T-helper 22 cell (primary cell): Measurements from ENCODE around the gene CYLD.

Experiments
- DNase-seq: peaks from one replicate; pipeline ENCODE4 v3.0.0-alpha.2; 2020; ENCODE audit warnings: low read depth

Gene CYLD

DNA sequence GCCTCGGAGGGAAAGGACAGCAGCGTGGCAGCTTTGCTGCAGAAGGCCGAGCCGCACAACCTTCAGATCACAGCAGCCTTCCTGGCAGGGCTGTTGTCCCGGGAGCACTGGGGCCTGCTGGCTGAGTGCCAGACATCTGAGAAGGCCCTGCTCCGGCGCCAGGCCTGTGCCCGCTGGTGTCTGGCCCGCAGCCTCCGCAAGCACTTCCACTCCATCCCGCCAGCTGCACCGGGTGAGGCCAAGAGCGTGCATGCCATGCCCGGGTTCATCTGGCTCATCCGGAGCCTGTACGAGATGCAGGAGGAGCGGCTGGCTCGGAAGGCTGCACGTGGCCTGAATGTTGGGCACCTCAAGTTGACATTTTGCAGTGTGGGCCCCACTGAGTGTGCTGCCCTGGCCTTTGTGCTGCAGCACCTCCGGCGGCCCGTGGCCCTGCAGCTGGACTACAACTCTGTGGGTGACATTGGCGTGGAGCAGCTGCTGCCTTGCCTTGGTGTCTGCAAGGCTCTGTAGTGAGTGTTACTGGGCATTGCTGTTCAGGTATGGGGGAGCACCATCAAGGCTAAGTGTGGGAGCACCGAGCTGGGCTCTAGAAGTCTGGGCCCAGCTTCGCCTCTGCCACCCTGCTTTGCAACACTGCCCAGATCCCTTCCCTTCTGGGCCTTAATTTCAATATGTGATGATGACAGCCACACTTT is 29.9 kb upstream of the CYLD start:
- no peak for DNase-seq

DNA sequence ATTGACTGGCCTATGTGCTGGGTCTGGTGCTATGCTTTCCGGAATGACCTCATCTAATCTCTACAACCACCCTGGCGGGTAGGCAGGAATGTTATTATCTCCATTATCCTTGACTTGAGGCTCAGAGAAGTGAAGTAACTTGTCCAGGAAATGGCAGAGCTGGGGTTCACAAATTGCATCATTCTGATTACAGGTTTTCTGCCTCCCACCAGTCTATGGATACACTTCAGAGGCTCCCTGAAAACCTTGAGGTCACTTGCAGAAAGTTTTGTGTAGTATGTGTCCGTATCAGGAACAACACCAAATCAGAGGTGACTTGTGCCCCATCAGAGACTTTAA is 29.4 kb upstream of the CYLD start:
- no peak for DNase-seq

DNA sequence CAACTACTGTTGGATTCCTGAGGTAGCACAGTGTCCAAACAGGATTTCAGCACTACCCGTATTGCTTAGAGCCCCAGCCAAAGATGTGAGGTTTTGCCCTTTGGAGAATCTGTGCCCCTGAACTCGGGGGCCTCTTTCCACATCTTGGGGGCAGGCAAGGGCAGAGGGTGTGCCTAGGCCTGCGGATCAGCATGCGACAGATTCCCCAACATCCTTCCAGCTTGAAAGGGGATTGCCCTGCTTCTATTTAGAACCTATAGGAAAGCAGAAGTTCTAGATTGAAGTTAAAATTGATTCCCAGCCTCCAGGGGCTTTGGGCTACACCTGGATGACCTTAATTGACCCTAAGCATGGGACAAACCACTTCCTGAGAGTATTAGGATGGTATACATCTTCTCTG is 28.9 kb upstream of the CYLD start:
- DNase-seq: no peak

DNA sequence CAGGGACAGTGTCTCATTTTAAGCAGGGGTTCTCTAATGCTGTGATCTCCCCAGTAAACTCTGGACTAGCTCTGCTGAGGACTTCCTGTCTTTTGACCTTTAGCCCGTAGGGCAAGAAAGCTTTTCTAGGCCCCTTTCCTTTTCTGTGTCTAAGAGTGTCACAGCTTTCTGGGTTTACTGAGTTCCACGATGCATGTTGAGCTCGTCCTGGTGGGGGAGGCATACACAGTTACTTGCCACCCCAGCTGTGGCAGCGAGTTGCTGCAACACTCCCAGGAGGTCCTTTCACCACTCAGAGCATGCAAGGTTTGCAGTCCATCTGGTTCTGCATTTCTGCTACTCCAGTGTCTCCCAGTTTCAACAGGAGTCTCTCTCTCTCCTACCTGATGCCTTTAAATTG is 24.8 kb upstream of the CYLD start:
- DNase-seq: no peak

DNA sequence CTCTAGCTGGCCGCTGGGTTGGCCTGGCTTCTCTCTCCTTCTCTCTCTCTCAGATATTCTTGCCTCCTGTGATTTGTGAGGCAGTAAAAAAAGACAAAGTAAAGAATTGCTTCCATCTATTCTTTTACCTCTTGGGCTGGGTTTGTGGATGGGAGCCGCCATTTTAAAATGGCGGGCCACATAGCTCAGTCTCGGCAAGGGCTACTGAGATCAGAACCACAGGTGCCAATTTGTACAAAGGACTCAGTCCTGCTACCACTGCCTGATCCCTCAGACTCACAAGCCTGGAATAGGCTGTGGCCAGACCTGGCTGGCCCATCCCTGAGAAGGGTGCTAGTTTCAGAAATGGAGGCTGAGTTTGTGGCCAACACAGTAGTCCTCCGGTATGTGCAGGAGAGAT is 24.4 kb upstream of the CYLD start:
- DNase-seq: no peak

DNA sequence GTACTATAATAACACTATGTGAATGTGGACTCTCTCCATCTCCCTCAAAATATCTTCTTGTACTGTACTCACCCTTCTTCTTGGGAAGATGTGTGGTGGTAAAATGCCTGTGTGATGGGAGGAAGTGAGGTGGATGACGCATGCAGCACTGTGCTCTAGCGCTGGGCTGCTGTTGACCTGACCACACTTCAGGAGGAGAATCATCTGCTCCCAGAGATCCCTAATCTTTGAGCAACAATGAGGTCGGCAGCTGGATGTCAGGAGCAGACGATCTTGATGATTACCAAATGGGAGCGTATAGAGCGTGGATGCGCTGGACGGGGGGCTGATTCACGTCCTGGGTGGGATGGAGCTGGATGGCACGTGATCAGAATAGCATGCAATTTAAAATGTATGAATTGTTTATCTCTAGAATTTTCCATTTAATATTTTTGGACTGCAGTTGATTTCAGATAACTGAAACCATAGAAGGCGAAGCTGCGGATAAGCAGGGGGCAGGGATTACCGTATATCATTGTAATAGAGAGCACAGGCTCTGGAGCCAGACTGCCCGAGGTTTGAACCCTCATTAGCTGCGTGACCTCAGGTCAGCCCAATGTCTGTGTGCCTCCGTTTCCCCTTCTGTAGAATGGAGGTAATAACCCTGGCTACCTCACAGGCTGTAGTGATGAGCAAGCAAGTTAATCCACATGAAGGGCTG is 23.7 kb upstream of the CYLD start:
- DNase-seq: no peak

DNA sequence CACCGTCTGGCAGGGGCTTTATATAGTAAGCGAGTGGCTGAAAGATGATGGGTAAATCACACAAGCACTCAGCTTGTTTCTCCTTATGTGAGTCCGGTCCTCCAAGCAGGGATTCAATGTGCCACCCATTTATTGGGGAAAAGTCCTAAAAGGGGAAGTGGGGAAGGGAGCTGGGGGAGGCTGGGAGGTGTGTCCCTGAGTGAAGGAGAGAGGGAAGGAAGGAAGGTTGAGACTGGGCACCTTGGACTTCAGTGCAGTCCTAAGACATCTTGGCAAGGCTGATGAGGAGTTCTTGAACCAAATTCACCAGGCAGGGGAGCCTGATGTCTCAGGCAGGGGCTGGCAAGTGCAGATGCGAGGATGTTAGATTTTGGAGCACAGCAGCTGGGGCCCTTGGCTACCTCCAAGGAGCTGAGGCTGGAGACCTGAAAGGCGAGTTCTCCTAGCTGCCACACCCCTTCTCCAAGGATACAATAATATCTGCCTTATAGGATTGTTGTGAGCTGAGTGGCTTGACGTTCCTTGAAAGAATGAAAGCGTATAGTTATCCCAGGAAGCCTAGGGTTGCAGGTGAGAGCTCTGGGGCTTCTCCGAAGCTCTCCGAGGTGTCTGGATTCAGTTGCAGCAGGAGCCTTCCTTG is 23.0 kb upstream of the CYLD start:
- DNase-seq: no peak

DNA sequence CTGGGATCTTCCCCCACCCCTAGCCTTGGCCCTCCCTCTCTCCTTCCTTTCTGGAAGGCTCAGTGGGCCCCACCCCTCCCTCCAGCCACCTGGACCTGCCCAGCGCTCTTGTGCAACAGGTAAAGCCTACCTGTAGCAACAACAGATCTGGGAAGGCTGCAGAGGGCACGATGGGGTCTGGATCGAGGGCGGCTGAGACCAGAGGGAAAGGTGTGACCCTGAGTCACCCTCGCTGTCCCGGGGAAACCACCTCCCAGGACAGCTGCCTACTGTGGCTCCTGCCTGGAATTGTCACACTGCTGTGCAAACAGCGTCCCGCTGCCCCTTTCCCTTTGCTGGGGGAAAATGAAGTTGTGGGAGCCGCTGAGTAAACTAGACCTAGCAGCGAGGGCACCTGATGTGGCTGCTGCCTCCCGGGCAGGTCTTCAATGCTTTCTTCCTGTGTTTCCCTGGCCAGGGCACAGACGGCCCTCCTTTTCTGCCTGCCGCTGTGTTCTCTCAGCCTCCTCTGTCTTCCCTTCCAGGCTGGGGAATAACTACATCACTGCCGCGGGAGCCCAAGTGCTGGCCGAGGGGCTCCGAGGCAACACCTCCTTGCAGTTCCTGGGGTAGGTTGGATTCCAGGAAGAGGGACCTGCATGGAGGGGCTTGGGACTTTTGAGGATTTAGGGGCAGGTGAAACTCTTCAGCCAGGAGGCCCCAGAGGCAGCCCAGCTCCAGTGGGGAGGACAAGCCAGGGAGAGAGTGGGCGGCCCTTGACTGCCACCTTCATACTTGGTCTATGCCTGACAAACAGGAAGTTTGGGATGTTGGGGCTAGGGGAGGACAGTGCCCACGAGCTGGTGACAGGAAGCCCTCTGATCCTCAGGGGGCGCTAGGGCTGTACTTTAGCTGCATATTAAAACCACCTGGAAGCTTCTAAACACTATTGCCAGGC is 22.2 kb upstream of the CYLD start:
- no peak for DNase-seq

DNA sequence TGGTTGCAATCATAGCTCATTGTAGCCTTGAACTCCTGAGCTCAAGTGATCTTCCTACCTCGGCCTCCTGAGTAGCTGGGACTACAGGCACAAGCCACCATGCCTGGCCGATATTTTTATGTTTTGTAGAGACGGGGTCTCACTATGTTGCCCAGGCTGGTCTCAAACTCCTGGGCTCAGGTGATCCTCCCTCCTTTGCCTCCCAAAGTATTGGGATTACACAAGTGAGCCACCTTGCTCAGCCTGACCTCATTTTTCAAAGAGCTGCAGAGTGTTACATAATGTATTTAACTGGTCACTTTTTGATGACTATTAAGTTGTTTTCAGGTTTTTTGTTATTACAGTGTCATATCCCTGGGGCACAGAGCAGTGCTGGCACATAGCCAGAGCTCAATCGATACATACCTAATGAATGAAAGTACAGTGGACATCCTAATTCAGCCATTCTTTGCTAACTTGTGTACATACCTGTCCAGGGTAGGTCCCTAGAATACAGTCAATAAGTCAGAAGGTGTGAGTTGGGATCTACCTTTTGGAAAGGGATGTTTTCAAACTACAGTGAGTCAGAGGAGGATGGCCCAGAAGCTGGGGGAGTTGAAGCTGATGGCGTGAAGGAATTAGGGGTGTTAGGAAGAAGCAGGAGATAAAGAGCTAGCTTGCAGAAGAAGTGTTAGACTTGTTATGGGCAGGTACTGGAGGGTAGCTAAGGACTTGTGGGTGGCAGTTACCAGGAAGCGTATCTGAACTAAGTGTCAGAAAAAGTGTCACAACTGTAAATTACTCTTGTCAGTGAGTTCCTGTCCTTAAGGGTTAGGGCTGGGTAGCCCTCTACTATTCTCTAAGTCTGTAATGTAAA is 20.1 kb upstream of the CYLD start:
- no peak for DNase-seq

DNA sequence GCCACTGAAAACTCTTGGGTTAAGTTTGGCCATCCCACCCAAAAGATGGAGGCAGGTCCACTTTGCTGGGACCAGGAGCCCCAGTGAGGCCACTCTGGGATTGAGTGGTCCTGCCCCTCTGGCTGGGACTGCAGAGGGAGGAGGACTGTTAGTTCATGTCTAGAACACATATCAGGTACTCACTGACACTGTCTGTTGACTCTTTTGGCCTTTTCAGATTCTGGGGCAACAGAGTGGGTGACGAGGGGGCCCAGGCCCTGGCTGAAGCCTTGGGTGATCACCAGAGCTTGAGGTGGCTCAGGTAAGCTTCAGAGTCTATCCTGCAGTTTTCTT is 19.5 kb upstream of the CYLD start:
- no peak for DNase-seq

DNA sequence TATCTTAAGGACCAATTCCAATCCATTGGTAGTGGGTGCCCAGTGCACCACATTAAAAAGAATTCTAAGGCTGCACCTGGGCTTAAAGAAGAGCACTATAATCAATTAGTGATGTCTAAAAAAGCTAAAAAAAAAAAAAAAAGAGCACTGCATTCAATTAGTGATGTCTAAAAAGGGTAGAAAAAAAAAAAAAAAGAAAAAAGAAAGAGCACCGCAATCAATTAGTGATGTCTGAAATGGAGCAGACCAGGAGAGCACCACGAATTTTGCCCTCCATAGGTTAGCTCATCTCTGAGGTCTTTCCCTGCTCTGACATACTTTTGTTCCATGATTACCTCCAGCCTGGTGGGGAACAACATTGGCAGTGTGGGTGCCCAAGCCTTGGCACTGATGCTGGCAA is 18.9 kb upstream of the CYLD start:
- DNase-seq: no peak

DNA sequence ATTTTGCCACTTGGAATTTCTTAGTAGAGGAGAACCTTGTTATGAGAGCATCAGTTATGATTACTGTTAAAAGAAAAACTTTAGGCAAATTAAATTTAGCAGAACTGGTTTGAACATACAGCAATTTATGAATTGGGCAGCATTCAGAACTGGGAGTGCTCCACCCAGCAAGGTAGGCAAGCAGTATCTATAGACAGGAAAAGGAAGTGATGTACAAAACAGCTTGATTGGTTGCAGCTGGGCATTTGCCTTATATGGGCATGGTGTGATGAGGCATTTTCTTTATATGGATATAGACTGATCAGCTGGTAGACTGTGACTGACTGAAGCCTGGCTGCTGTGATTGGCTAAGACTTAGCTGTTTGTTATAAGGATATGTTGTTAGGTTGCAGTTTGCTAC is 17.6 kb upstream of the CYLD start:
- DNase-seq: no peak

DNA sequence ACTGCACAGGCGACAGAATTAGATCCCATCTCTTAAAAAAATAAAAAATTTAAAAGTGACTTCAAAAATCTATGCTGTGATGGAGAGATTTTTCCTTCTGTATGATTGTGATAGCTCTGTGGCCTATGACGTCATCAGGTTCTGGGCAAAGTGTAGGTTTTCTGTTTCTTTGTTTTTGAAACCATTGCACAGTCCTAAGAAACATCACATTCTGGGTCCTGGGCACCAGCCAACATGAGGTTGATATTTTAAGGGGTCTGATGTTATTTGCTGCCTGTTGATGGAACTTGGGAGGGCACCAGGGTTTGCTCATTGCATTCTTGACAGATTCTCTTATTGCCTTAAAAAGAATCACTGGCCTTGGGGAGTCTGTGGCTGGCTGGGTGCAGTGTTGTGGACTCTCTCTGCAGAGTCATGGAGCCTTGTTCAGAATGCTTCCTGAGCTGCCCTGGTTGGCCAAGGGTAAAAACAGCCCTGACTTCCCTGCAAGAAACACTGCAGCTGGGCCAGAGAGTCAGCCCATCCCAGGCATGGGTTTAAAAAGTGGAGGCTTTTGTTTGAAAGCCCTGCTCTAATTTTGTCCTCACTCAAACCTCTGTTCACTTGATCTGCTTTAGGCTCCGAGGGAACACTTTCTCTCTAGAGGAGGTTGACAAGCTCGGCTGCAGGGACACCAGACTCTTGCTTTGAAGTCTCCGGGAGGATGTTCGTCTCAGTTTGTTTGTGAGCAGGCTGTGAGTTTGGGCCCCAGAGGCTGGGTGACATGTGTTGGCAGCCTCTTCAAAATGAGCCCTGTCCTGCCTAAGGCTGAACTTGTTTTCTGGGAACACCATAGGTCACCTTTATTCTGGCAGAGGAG is 10.5 kb upstream of the CYLD start:
- DNase-seq: no peak

DNA sequence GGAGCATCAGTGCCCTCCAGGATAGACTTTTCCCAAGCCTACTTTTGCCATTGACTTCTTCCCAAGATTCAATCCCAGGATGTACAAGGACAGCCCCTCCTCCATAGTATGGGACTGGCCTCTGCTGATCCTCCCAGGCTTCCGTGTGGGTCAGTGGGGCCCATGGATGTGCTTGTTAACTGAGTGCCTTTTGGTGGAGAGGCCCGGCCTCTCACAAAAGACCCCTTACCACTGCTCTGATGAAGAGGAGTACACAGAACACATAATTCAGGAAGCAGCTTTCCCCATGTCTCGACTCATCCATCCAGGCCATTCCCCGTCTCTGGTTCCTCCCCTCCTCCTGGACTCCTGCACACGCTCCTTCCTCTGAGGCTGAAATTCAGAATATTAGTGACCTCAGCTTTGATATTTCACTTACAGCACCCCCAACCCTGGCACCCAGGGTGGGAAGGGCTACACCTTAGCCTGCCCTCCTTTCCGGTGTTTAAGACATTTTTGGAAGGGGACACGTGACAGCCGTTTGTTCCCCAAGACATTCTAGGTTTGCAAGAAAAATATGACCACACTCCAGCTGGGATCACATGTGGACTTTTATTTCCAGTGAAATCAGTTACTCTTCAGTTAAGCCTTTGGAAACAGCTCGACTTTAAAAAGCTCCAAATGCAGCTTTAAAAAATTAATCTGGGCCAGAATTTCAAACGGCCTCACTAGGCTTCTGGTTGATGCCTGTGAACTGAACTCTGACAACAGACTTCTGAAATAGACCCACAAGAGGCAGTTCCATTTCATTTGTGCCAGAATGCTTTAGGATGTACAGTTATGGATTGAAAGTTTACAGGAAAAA is 9.7 kb upstream of the CYLD start:
- no peak for DNase-seq

DNA sequence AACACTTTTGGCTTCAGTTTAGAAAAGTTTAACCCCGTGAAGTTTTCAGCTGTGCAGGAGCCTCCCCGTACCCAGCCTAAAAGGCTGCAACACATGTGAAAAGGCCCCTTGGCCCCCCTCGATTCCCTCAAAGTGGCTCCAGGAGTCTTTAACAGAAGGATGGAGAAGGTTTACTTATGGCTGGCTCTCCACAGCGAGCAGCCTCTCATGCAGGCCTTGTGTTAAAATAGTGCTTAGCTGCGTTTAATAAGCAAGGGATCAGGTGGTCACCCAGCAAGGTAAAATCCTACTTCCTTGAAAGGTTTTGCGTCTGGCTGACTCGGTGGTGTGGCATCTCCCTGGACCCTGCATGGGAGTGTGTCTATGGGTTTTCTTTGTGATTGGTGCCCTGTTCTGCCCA is 8.4 kb upstream of the CYLD start:
- no peak for DNase-seq

DNA sequence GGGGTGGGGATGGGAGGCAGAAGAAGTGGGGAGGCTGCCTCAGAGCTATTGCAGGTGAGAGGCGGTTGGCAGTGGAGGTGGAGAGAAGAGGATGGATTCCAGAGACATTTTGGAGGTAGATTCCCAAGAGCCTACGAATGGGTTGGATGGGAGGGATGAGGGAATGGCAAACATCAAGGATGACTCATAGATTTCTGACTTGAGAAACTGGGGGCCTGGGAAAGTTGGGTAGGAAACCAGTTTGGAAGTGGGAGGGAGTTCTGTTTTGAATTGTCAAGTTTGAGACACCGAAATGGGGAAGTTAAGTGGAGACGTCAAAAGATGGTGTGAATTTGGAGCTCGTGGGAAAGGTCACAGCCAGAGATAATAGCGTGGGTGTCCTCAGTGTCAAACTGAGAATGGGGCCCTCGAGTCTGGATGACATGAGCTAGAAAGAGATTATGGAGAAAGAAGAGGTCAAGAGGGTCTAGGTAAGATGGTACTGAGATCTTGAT is 6.2 kb upstream of the CYLD start:
- no peak for DNase-seq

DNA sequence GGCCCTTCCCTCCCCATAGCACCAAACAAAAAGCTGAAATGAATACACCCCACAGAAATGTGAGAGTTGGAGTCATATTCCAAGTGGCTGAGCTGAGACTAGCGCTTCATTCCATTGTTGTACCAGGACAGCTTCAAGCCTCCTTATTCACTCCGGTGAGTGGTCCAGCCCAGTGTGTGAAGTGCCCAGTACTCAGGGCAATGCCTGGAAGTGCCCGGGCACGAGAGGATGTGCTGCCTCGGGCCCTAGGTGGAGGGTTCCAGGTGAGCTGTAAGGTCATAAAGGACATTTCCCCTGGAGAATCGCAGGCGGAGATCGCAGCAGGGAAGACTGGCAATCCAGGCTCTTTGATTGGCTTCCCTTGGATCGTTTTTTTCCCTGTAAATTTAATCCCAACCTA is 5.4 kb upstream of the CYLD start:
- DNase-seq: no peak

DNA sequence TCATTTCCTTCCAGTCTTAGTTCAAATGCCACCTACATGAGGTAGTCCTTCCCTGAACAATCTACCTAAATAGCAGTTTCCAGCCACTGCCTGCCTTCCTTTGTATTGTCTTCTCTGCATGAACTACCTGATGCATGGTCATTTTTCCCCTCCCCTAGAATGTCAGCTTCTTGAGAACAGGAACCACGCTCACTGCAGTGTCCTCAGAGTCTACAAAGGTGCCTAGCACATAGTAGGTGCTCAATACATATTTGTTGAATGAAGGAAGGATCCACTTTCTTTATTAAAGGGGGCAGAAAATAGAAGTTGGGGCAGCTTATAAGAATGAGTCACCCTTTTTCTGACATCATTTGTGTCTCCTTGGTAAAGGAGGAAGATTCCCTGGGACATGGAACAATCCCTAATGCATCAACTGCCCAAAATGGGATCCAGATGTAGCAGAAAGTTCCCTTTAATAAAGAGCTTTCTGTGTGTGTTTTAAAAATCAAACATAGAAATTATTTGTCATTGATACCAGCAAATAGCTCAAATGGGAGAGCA is 4.4 kb upstream of the CYLD start:
- DNase-seq: no peak

DNA sequence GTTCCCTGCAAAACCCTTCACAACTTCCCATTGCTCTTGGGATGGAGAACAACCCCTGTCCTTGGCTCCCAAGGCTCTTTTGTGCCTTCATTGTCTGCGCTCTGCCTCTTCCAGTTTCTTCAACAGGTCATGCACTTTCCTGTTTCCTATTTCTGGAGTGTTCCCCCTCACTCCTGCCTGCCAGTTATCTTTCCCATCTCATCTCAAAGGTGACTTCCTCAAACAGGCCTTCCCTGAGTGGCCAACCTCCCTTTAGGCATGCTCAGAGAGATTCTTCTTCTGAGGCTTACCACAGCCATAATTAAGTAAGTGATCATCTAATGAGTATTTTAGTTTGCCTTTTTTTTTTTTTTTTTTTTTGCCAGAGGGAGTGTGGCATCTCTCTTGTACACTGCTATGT is 2.9 kb upstream of the CYLD start:
- no peak for DNase-seq
